Endothelial cell (in vitro differentiated cells): ENCODE results near the gene ZRANB1. TPM values are rescaled to one million over a fixed set of nuclear protein-coding genes. Genes with fewer than 3 reads are reported as not detected.

Experiments
- DNase-seq: peaks from one replicate; pipeline ENCODE4 v3.0.0; 2021; ENCODE audit warnings: low spot score
- H3K27ac Mint-ChIP-seq: one replicate; pipeline ENCODE4 v1.8.0; 2021; ENCODE audit warnings: mixed read lengths, inconsistent platforms; ENCODE audit not compliant: unreplicated experiment
- H3K27me3 Mint-ChIP-seq: one replicate; pipeline ENCODE4 v1.8.0; 2021; ENCODE audit warnings: mild to moderate bottlenecking, moderate library complexity, mixed read lengths, inconsistent platforms; ENCODE audit not compliant: unreplicated experiment
- H3K36me3 Mint-ChIP-seq: one replicate; pipeline ENCODE4 v1.8.0; 2021; ENCODE audit warnings: mild to moderate bottlenecking, low read depth, mixed read lengths, inconsistent platforms; ENCODE audit not compliant: unreplicated experiment
- H3K4me1 Mint-ChIP-seq: one replicate; pipeline ENCODE4 v1.8.0; 2021; ENCODE audit warnings: mild to moderate bottlenecking, mixed read lengths, inconsistent platforms; ENCODE audit not compliant: unreplicated experiment
- H3K4me3 Mint-ChIP-seq: one replicate; pipeline ENCODE4 v1.8.0; 2021; ENCODE audit warnings: mild to moderate bottlenecking, mixed read lengths, inconsistent platforms; ENCODE audit not compliant: unreplicated experiment
- H3K9me3 Mint-ChIP-seq: one replicate; pipeline ENCODE4 v1.8.0; 2021; ENCODE audit warnings: mixed read lengths, inconsistent platforms; ENCODE audit not compliant: unreplicated experiment
- total RNA-seq: library from RNA; stranded (reverse); fragmentation: NEBNext Ultra II Directional; extraction: Animal tissue kit (Norgen Biotek cat#: 25700); gene quantifications from one replicate; pipeline ENCODE4 v1.2.1, GENCODE V29; 2021; ENCODE audit not compliant: unreplicated experiment
- TF ChIP-seq, protein P1 (sequence below): fragments of 200-600 bp; sonication (generic); IDR thresholded peaks from one replicate; pipeline ENCODE4 v1.5.0; 2021; ENCODE audit warnings: antibody characterized with exemption; ENCODE audit not compliant: unreplicated experiment

ZRANB1 gene
- total RNA-seq, 1 donor from 2014 or later, result 22.4 TPM

DNA sequence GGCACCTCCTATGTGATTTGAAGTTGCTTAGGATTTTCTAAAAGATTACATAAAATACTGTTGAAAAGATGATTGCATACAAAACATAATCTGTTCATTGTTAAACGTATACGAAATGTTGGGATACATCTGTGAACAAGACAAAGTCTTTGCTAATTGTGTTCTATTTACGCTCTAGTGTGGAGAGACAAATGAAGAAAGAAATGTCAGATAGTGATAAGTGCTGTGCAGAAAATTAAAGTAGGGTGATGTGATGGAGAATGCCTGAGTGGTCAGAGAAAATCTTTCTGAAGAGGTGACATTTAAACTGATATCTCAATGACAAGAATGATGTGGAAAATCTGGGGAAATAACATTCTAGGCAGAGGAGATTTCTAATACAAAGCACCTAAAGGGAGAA, 13.4 kb upstream of the ZRANB1 start:
- DNase-seq, result no peak
- H3K4me1 Mint-ChIP-seq, result no peaks in the 10 kb centered on the region
- no peak overlapping the region for H3K27ac Mint-ChIP-seq
- H3K27me3 Mint-ChIP-seq, result no peaks in the 10 kb centered on the region
- H3K9me3 Mint-ChIP-seq, result no peaks in the 10 kb centered on the region
- TF ChIP-seq, protein P1, sequence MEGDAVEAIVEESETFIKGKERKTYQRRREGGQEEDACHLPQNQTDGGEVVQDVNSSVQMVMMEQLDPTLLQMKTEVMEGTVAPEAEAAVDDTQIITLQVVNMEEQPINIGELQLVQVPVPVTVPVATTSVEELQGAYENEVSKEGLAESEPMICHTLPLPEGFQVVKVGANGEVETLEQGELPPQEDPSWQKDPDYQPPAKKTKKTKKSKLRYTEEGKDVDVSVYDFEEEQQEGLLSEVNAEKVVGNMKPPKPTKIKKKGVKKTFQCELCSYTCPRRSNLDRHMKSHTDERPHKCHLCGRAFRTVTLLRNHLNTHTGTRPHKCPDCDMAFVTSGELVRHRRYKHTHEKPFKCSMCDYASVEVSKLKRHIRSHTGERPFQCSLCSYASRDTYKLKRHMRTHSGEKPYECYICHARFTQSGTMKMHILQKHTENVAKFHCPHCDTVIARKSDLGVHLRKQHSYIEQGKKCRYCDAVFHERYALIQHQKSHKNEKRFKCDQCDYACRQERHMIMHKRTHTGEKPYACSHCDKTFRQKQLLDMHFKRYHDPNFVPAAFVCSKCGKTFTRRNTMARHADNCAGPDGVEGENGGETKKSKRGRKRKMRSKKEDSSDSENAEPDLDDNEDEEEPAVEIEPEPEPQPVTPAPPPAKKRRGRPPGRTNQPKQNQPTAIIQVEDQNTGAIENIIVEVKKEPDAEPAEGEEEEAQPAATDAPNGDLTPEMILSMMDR, result no peak
- H3K4me3 Mint-ChIP-seq, result no peak overlapping the region
- H3K36me3 Mint-ChIP-seq, result peaks cover 16% of the 10 kb centered on the region

DNA sequence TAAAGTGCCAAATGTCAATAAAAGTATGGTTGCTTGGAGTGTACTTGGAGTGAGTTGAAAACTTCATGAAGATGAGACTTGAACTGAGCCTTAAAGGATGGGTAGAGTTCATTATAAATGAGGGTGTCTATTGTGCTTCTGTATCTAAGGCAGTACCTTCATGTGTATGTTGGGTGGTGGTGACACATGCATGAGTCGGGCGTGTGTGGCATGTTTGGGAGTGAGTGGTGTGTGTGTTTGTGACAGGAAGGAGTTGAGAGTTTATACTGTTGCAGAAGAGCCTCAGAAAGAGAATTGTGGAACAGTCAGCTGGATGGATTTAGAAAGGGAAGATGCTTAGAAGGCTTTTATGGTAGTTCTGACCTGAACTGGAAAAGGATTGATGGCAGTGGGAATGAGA, 6.0 kb upstream of the ZRANB1 start:
- Mint-ChIP-seq H3K9me3 (no peaks in the 10 kb centered on the region), H3K36me3 (peaks cover 9% of the 10 kb centered on the region), H3K27ac (no peak overlapping the region), H3K4me1 (peaks cover 6% of the 10 kb centered on the region), H3K4me3 (no peak overlapping the region), H3K27me3 (no peaks in the 10 kb centered on the region)
- TF ChIP-seq, protein P1, result no peak
- DNase-seq, result no peak

DNA sequence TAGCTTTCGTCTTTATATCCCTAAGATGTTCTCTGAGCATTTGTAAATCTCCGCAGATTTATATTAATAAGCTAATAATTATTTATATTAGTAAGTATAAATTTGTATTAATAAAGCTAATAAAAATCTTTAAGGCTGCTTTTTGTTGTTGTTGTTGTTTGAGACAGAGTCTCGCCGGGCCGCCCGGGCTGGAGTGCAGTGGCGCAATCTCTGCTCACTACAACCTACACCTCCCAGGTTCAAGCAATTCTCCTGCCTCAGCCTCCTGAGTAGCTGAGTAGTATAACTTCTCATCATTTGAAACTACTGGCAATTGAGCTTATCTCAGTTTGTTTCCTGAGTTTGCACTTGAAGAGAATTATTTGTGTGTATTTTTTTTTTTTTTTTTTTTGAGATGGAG, 5.1 kb upstream of the ZRANB1 start:
- Mint-ChIP-seq H3K27ac (no peak overlapping the region), H3K4me1 (peaks cover 6% of the 10 kb centered on the region)
- DNase-seq, result no peak

DNA sequence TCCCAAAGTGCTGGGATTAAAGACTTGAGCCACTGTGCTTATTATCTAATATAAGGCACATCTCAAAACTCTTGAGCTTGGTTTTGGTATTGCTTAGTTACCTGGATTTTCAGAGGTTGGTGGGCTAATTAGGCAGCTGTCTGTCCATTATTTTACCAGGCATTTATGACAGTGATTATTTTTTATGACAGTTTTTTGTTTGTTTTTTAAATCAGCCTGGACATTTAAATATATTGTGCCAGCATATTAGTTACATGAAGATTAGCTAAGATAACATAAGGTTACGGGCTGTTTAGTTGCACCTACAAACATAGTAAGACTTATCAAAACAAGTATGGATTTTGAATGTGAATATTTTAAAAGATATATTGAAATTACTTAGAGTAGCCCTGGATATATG, 2.6 kb upstream of the ZRANB1 start:
- TF ChIP-seq, protein P1, result no peak
- H3K9me3 Mint-ChIP-seq, result no peaks in the 10 kb centered on the region
- no peaks in the 10 kb centered on the region for H3K27me3 Mint-ChIP-seq
- no peak overlapping the region for H3K4me3 Mint-ChIP-seq
- DNase-seq, result no peak
- H3K4me1 Mint-ChIP-seq, result peaks cover 13% of the 10 kb centered on the region
- H3K36me3 Mint-ChIP-seq, result no peaks in the 10 kb centered on the region
- no peak overlapping the region for H3K27ac Mint-ChIP-seq

More for the DNA sequence above, 5.1 kb upstream of the ZRANB1 start:
- Mint-ChIP-seq H3K9me3 (no peaks in the 10 kb centered on the region), H3K27me3 (no peaks in the 10 kb centered on the region), H3K36me3 (peaks cover 6% of the 10 kb centered on the region), H3K4me3 (no peak overlapping the region)
- TF ChIP-seq, protein P1, result no peak

DNA sequence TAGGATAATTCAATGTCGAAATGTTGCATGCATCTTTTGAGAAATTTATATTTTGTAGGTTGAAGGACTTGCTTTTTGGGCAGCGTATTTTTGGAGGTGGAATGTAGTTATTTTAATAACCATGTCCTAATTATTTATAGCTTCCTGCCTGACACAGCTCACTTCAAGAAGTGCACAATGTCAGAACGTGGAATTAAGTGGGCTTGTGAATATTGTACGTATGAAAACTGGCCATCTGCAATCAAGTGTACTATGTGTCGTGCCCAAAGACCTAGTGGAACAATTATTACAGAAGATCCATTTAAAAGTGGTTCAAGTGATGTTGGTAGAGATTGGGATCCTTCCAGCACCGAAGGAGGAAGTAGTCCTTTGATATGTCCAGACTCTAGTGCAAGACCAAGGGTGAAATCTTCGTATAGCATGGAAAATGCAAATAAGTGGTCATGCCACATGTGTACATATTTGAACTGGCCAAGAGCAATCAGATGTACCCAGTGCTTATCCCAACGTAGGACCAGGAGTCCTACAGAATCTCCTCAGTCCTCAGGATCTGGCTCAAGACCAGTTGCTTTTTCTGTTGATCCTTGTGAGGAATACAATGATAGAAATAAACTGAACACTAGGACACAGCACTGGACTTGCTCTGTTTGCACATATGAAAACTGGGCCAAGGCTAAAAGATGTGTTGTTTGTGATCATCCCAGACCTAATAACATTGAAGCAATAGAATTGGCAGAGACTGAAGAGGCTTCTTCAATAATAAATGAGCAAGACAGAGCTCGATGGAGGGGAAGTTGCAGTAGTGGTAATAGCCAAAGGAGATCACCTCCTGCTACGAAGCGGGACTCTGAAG, 620 bp downstream of the ZRANB1 start:
- Mint-ChIP-seq H3K4me3 (no peak overlapping the region), H3K36me3 (no peaks in the 10 kb centered on the region), H3K27ac (no peak overlapping the region), H3K9me3 (no peaks in the 10 kb centered on the region), H3K27me3 (no peaks in the 10 kb centered on the region), H3K4me1 (peaks cover 11% of the 10 kb centered on the region)
- TF ChIP-seq, protein P1, result no peak
- DNase-seq, result no peak
